ENCODE results near the gene CLDN14. TPM values are rescaled to one million over a fixed set of nuclear protein-coding genes. Genes with fewer than 3 reads are reported as not detected.

Gene CLDN14
- total RNA-seq, 4 donors from 2014 or later, result not detected

DNA sequence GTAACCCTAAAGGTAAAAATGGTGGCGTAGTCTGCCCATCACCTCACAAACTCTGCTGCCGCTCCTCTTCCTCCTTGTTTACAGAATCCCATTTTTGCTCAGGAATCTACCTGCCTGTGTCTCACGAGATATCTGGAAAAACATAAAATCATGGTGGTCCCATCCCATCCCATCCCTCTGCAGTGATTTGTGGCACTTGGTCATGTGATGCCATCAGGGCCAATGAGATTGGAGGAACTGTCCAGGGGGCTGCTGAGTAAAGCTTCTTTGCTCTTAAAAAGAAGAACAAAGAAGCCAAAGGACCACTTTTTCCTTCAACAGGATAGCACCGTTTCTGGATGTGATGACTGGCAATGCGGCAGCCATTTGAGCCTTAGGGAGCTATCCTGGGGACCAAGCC, 33.0 kb upstream of the CLDN14 start:
- H3K9me3 ChIP-seq, result no peaks in the 10 kb centered on the region
- WGBS, 2 donors, result 77 to 84% methylated on average over 5 of the region's 5 CpGs
- no peak for DNase-seq
- TF ChIP-seq, protein P1, sequence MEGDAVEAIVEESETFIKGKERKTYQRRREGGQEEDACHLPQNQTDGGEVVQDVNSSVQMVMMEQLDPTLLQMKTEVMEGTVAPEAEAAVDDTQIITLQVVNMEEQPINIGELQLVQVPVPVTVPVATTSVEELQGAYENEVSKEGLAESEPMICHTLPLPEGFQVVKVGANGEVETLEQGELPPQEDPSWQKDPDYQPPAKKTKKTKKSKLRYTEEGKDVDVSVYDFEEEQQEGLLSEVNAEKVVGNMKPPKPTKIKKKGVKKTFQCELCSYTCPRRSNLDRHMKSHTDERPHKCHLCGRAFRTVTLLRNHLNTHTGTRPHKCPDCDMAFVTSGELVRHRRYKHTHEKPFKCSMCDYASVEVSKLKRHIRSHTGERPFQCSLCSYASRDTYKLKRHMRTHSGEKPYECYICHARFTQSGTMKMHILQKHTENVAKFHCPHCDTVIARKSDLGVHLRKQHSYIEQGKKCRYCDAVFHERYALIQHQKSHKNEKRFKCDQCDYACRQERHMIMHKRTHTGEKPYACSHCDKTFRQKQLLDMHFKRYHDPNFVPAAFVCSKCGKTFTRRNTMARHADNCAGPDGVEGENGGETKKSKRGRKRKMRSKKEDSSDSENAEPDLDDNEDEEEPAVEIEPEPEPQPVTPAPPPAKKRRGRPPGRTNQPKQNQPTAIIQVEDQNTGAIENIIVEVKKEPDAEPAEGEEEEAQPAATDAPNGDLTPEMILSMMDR (IDR thresholded peaks at IDR 0.05), result no peak
- TF ChIP-seq POLR2A (IDR thresholded peaks at IDR 0.05), result no peak
- intact Hi-C loops (cut with DNase I), result no loop called here
- H3K4me1 ChIP-seq, result peaks cover 21 to 35% of the 10 kb centered on the region in 2 donors
- no peak overlapping the region for H3K27ac ChIP-seq
- H3K4me3 ChIP-seq (replicated peaks in 1 of 3), result no peak overlapping the region
- no peaks in the 10 kb centered on the region for H3K27me3 ChIP-seq
- H3K36me3 ChIP-seq, result no peaks in the 10 kb centered on the region

GRCh38 chr21:36511484-36512220, 31.7 kb upstream of the CLDN14 start:
- H3K36me3 ChIP-seq, result no peaks in the 10 kb centered on the region
- no peaks in the 10 kb centered on the region for H3K27me3 ChIP-seq
- H3K27ac ChIP-seq, result peak overlapping the region; percentile 86 to 91 (median 90)
- 73 to 74% methylated on average over 5 of the region's 5 CpGs for WGBS, 2 donors
- no peaks in the 10 kb centered on the region for H3K9me3 ChIP-seq
- DNase-seq, result no peak
- no peak overlapping the region for H3K4me3 ChIP-seq (replicated peaks in 1 of 3)
- H3K4me1 ChIP-seq, result peaks cover 21 to 35% of the 10 kb centered on the region in 2 donors
- intact Hi-C loops (cut with DNase I), result no loop called here
- TF ChIP-seq, protein P1 (IDR thresholded peaks at IDR 0.05), result no peak
- TF ChIP-seq POLR2A (IDR thresholded peaks at IDR 0.05), result no peak

- 53 to 58% methylated on average over 6 of the region's 6 CpGs for WGBS, 2 donors
- peaks cover 21 to 35% of the 10 kb centered on the region in 2 donors for H3K4me1 ChIP-seq
- no peaks in the 10 kb centered on the region for H3K36me3 ChIP-seq
- H3K9me3 ChIP-seq, result no peaks in the 10 kb centered on the region
- H3K27me3 ChIP-seq, result no peaks in the 10 kb centered on the region
- intact Hi-C loops (cut with DNase I), result no loop called here
- H3K27ac ChIP-seq, result peak overlapping the region; percentile 86 to 91 (median 90)
- H3K4me3 ChIP-seq (replicated peaks in 1 of 3), result no peak overlapping the region
- peak in 1 of 2 donors; percentile 7 for DNase-seq
- TF ChIP-seq, protein P1 (IDR thresholded peaks at IDR 0.05), result no peak
- TF ChIP-seq POLR2A (IDR thresholded peaks at IDR 0.05), result no peak
Measured at GRCh38 chr21:36510911-36511310, 31.0 kb upstream of the CLDN14 start.

GRCh38 chr21:36509973-36510664, 30.2 kb upstream of the CLDN14 start:
- intact Hi-C loops (cut with DNase I), result loop anchor here (10.0 kb wide), 1 partner anchor 415 kb away; no protein-coding TSS in a partner anchor
- Histone ChIP-seq H3K27ac (peak overlapping the region; percentile 86 to 91 (median 90)), H3K9me3 (no peaks in the 10 kb centered on the region), H3K4me3 (replicated peaks in 1 of 3) (no peak overlapping the region), H3K4me1 (peaks cover 21 to 35% of the 10 kb centered on the region in 2 donors), H3K36me3 (no peaks in the 10 kb centered on the region), H3K27me3 (no peaks in the 10 kb centered on the region)
- WGBS, 2 donors, result 34 to 43% methylated on average over 8 to 9 of the region's 9 CpGs
- DNase-seq, result peak; percentile 93 to 95
- no peak for TF ChIP-seq POLR2A (IDR thresholded peaks at IDR 0.05)
- TF ChIP-seq, protein P1 (IDR thresholded peaks at IDR 0.05), result no peak

DNA sequence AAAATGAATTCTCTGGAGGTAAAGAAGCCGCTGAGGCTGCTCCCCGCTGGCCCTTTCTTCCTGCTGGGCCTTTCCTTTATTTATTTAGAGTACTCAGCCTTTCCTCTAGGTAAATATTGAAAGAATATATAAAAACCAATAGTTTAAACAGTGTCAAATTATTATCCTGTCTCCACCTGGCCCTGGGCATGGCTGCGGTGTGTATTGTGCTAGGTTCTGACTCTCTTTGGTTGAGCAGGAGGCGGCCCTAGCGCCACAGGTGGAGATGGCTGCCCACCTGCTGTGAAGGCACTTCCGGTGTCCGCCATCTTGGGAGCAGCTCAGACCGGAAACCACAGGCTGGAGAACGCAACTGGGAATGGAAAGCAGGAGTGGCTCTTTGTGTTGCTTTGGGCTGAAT, 29.0 kb upstream of the CLDN14 start:
- intact Hi-C loops (cut with DNase I), result loop anchor here (10.0 kb wide), 1 partner anchor 416 kb away; no protein-coding TSS in a partner anchor
- WGBS, 2 donors, result 95 to 98% methylated on average over 9 of the region's 9 CpGs
- no peaks in the 10 kb centered on the region for H3K9me3 ChIP-seq
- no peak for TF ChIP-seq POLR2A (IDR thresholded peaks at IDR 0.05)
- TF ChIP-seq, protein P1 (IDR thresholded peaks at IDR 0.05), result no peak
- H3K27me3 ChIP-seq, result no peaks in the 10 kb centered on the region
- H3K36me3 ChIP-seq, result no peaks in the 10 kb centered on the region
- H3K4me1 ChIP-seq, result peaks cover 21 to 35% of the 10 kb centered on the region in 2 donors
- DNase-seq, result no peak
- no peak overlapping the region for H3K4me3 ChIP-seq (replicated peaks in 1 of 3)
- peak overlapping the region in 1 of 3 donors; percentile 91 for H3K27ac ChIP-seq

Data from thyroid gland (tissue), 4 donors.